HAP-1 (cell line): ENCODE data around the gene RASSF3.
"Not testable (repeated sequence)": the region's sequence is repeated elsewhere in the genome, so short reads cannot be mapped to it uniquely, and the experiment has no call there.

Source experiments
- DNase-seq, 2 experiments: peaks; one replicate each; pipeline ENCODE4 v3.0.0-alpha.2; 2016 to 2020; ENCODE audit warnings: low spot score in 2 of 2
- H3K27me3 ChIP-seq: fragments of 250-450 bp; sonication (Bioruptor Pico); 2 replicates; pipeline ENCODE4 v1.5.1; 2020; ENCODE audit warnings: low read depth, mild to moderate bottlenecking, moderate library complexity
- H3K36me3 ChIP-seq: fragments of 250-450 bp; sonication (Bioruptor Pico); replicated peaks from 2 replicates; pipeline ENCODE4 v1.5.1; 2020; ENCODE audit warnings: mild to moderate bottlenecking
- H3K4me1 ChIP-seq: fragments of 250-450 bp; sonication (Bioruptor Pico); 2 replicates; pipeline ENCODE4 v1.5.1; 2020; ENCODE audit warnings: mild to moderate bottlenecking
- H3K4me3 ChIP-seq: fragments of 250-450 bp; sonication (Bioruptor Pico); 2 replicates; pipeline ENCODE4 v1.5.1; 2020; ENCODE audit warnings: mild to moderate bottlenecking, moderate library complexity
- H3K9me3 ChIP-seq: fragments of 250-450 bp; sonication (Bioruptor Pico); 2 replicates; pipeline ENCODE4 v1.5.1; 2020; ENCODE audit warnings: mild to moderate bottlenecking, moderate library complexity
- in situ Hi-C: fragments of 300-500 bp; cut with MboI; formaldehyde crosslinking; loops from 3 replicates; pipeline ENCODE4 v1.14.3; 2020; ENCODE audit warnings: low sequenced_read_pairs, inconsistent platforms, mixed read lengths

RASSF3 gene

DNA sequence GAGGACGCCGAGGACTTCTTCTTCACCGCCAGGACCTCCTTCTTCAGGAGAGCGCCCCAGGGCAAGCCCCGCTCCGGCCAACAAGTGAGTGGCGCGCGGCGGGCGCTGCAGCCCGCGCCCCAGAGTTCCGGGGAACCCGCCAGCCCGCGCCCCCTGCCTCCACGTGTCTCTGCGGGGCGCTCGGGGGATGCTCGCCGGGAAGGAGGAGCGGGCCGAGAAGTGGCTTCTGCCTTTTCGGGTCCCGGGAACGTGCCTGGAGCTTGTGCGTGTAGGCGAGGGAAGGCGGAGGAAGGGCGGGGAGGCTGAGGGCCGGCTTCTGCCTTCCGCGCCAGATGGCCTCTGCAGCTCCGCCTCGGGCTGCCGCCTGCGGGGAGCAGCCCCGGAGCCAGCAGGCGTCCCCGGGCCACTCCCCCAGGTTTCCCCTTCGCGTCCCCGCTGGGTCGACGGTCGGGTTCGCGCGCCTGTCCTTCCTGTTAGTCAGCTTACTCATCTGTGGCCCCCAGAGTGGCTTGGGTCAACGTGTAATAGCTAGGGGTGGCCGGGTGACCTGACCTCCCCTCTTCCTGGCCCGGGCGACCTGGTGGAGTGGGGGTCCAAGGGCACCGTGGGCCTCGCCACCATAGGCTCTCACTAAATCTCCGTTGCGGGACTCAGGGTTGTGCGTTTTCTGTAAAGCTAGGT is 505 bp downstream of the RASSF3 start:
- Histone ChIP-seq H3K9me3 (no peaks in the 10 kb centered on the region), H3K27me3 (no peaks in the 10 kb centered on the region), H3K4me1 (peaks cover 27% of the 10 kb centered on the region), H3K36me3 (peaks cover 9% of the 10 kb centered on the region), H3K4me3 (peak overlapping the region; percentile 78)
- in situ Hi-C loops, result no loop called here
- peak; percentile 61 to 69 for DNase-seq

GRCh38 chr12:64611341-64612284 is 1.3 kb downstream of the RASSF3 start:
- peaks cover 35% of the 10 kb centered on the region for H3K4me1 ChIP-seq
- peak; percentile 51 to 84 for DNase-seq
- no peaks in the 10 kb centered on the region for H3K27me3 ChIP-seq
- in situ Hi-C loops, result no loop called here
- peaks cover 9% of the 10 kb centered on the region for H3K36me3 ChIP-seq
- H3K4me3 ChIP-seq, result peak overlapping the region; percentile 78
- H3K9me3 ChIP-seq, result no peaks in the 10 kb centered on the region

DNA sequence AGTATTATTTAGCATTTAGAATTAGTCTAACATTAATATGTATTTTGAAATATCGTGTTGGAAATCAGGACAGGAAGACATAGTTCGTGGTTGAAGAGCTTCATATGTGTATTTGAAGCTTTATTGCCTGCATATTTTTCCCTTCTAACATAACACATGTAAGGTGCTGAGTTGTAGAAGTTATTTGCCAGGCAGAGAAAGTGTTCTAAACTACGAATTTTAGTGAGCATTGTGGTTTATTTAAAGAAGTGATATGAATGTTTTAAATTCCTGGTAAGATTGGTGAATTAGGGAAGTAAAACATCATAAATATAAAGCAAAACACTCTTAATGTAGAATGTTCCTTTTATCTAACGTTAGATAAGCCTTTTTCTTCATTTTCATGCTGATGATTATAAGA is 2.5 kb downstream of the RASSF3 start:
- in situ Hi-C loops, result no loop called here
- peaks cover 35% of the 10 kb centered on the region for H3K4me1 ChIP-seq
- DNase-seq, result no peak
- no peaks in the 10 kb centered on the region for H3K27me3 ChIP-seq
- H3K4me3 ChIP-seq, result peak overlapping the region; percentile 78
- H3K36me3 ChIP-seq, result peaks cover 9% of the 10 kb centered on the region
- H3K9me3 ChIP-seq, result no peaks in the 10 kb centered on the region

DNA sequence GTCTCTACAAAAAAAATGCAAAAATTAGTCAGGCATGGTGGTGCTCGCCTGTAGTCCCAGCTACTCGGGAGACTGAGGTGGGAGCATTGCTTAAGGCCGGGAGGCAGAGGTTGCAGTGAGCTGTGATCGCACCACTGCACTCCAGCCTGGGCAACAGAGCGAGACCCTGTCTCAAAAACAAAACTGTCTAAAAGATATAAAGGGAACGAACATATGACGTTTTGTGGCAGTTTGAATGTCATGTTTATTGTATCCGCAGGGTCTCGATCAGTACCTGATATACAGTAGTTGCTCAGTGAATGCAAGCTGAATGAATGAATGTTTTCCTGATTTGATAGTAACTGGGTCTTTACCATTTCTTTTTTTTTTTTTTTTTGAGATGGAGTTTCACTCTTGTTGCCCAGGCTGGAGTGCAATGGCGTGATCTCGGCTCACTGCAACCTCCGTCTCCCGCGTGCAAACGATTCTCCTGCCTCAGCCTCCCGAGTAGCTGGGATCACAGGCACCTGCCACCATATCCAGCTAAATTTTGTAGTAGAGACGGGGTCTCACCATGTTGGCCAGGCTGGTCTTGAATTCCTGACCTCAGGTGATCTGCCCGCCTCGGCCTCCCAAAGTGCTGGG is 3.6 kb downstream of the RASSF3 start:
- H3K27me3 ChIP-seq, DNase-seq, H3K4me3 ChIP-seq, in situ Hi-C loops, H3K9me3 ChIP-seq, H3K36me3 ChIP-seq: not testable (repeated sequence)
- H3K4me1 ChIP-seq, result peaks cover 27% of the 10 kb centered on the region

GRCh38 chr12:64616201-64616600 is 5.9 kb downstream of the RASSF3 start:
- Histone ChIP-seq H3K36me3 (peaks cover 9% of the 10 kb centered on the region), H3K4me1 (peaks cover 24% of the 10 kb centered on the region), H3K9me3 (no peaks in the 10 kb centered on the region), H3K27me3 (no peaks in the 10 kb centered on the region), H3K4me3 (no peak overlapping the region)
- DNase-seq, result no peak
- in situ Hi-C loops, result no loop called here

GRCh38 chr12:64618953-64619590 is 8.8 kb downstream of the RASSF3 start:
- H3K4me1 ChIP-seq, result peaks cover 27% of the 10 kb centered on the region
- H3K4me3 ChIP-seq, result no peak overlapping the region
- H3K9me3 ChIP-seq, result no peaks in the 10 kb centered on the region
- H3K36me3 ChIP-seq, result peaks cover 5% of the 10 kb centered on the region; the same call in 1 of the 2 replicates
- no peaks in the 10 kb centered on the region for H3K27me3 ChIP-seq
- no peak for DNase-seq
- in situ Hi-C loops, result no loop called here

DNA sequence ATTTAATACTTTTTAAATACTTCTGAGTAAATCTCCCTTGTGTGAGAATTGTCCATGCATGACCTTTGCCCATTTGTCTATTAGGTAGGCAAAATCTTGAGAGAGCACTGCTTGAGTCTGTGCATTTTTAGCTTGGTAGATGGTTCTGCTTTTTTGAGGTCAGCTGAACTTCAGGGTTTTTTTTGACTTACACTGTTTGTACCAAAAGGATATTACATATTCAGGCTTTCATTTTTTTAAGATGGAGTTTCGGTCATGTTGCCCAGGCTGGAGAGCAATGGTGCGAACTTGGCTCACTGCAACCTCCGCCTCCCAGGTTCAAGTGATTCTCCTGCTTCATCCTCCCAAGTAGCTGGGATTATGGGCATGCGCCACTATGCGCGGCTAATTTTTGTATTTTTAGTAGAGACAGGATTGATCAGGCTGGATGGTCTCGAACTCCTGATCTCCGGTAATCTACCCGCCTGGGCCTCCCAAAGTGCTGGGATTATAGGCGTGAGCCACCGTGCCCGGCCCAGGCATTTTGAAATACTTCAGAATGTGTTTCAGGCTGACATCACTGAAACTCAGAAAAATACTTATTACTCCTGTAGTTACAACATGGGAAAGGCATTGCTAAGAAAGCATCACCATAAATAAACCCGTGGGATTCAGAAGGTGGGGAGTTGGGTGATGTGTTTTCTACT is 11.1 kb downstream of the RASSF3 start:
- no peaks in the 10 kb centered on the region for H3K27me3 ChIP-seq
- H3K9me3 ChIP-seq, result no peaks in the 10 kb centered on the region
- no peak overlapping the region for H3K4me3 ChIP-seq
- H3K4me1 ChIP-seq, result peaks cover 32% of the 10 kb centered on the region
- no peaks in the 10 kb centered on the region for H3K36me3 ChIP-seq
- in situ Hi-C loops, result no loop called here
- DNase-seq, result no peak

- in situ Hi-C loops, result no loop called here
- Histone ChIP-seq H3K4me1 (peaks cover 30% of the 10 kb centered on the region), H3K27me3 (no peaks in the 10 kb centered on the region), H3K4me3 (no peak overlapping the region; the same call in 1 of the 2 replicates), H3K36me3 (no peaks in the 10 kb centered on the region), H3K9me3 (no peaks in the 10 kb centered on the region)
- DNase-seq, result peak; percentile 37 to 89
Observed at GRCh38 chr12:64624035-64624434, 13.7 kb downstream of the RASSF3 start.

- Histone ChIP-seq H3K4me3 (no peak overlapping the region), H3K36me3 (0 out of 2 replicates have a peak, but pooled peaks cover under 1% of the 10 kb centered on the region), H3K4me1 (peaks cover 30% of the 10 kb centered on the region), H3K9me3 (no peaks in the 10 kb centered on the region), H3K27me3 (no peaks in the 10 kb centered on the region)
- DNase-seq, result peak; percentile 38 to 58
- in situ Hi-C loops, result no loop called here
Observed at GRCh38 chr12:64625243-64626077, 15.2 kb downstream of the RASSF3 start.

- H3K36me3 ChIP-seq, in situ Hi-C loops, H3K9me3 ChIP-seq, DNase-seq, H3K4me3 ChIP-seq, H3K27me3 ChIP-seq: not testable (repeated sequence)
- peaks cover 30% of the 10 kb centered on the region for H3K4me1 ChIP-seq
Observed at GRCh38 chr12:64626588-64626987, 16.3 kb downstream of the RASSF3 start.

- in situ Hi-C loops, result no loop called here
- peaks cover 30% of the 10 kb centered on the region for H3K4me1 ChIP-seq
- no peak for DNase-seq
- H3K9me3 ChIP-seq, result peaks cover 1% of the 10 kb centered on the region
- H3K36me3 ChIP-seq, result 0 out of 2 replicates have a peak, but pooled peaks cover 7% of the 10 kb centered on the region
- H3K4me3 ChIP-seq, result no peak overlapping the region
- no peaks in the 10 kb centered on the region for H3K27me3 ChIP-seq
Observed at GRCh38 chr12:64627771-64628170, 17.5 kb downstream of the RASSF3 start.

DNA sequence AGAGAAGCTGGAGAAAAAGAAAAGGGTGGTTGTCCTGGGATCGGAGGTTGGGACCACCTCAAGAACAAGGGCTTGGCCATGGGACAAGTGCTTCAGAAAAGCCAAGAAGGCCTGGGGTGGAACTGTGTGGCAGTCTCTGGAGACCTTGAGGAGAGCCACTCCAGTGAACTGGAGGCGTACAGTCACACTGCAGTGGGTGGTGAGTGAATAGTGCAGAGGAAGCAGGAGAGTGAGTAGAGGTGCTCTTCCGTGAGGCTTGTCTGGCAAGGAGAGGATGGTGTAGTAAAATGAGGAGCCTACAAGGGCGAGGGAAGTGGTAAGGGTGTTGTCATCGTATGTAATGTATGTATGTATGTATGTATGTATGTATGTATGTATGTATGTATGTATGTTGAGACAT is 20.9 kb downstream of the RASSF3 start:
- Histone ChIP-seq H3K27me3 (no peaks in the 10 kb centered on the region), H3K4me3 (no peak overlapping the region), H3K9me3 (peaks cover 9% of the 10 kb centered on the region), H3K4me1 (peaks cover 10% of the 10 kb centered on the region), H3K36me3 (0 out of 2 replicates have a peak, but pooled peaks cover 12% of the 10 kb centered on the region)
- DNase-seq, result no peak
- in situ Hi-C loops, result no loop called here
